Neural cell (in vitro differentiated cells): Measurements from ENCODE around the gene RRP15. TPM values are rescaled to one million over a fixed set of nuclear protein-coding genes. Genes with fewer than 3 reads are reported as not detected.
A peak's percentile ranks its signal among the peaks of the same experiment; 100 is the strongest.

Source experiments
- H2AFZ ChIP-seq: fragments of 200-600, 300-800 bp; sonication (generic), shearing (Covaris generic); 2 replicates; pipeline ENCODE4 v1.6.0; 2014; ENCODE audit warnings: low read depth, mild to moderate bottlenecking, antibody characterized with exemption, low read length, moderate library complexity
- H3F3A ChIP-seq: fragments of 200-600 bp; shearing (Covaris generic); 2 replicates; pipeline ENCODE4 v1.6.1; 2016; ENCODE audit warnings: mild to moderate bottlenecking, moderate library complexity, mixed read lengths, antibody characterized with exemption, low read length; ENCODE audit not compliant: insufficient read depth, poor library complexity, severe bottlenecking
- H3K27ac ChIP-seq: fragments of 200-600, 300-800 bp; sonication (generic), shearing (Covaris generic); 2 replicates; pipeline ENCODE4 v1.5.1; 2014; ENCODE audit warnings: mild to moderate bottlenecking, low read length, moderate library complexity
- H3K27me3 ChIP-seq: fragments of 300-800, 200-600 bp; sonication (generic), shearing (Covaris generic); 2 replicates; pipeline ENCODE4 v1.6.0; 2014; ENCODE audit warnings: mild to moderate bottlenecking, low read depth, low read length, moderate library complexity; ENCODE audit not compliant: insufficient read depth
- H3K36me3 ChIP-seq: fragments of 300-800, 200-600 bp; sonication (generic), shearing (Covaris generic); 2 replicates; pipeline ENCODE4 v1.5.1; 2014; ENCODE audit warnings: mild to moderate bottlenecking, antibody characterized with exemption, low read length, moderate library complexity; ENCODE audit not compliant: insufficient read depth
- H3K4me2 ChIP-seq: fragments of 300-800, 200-600 bp; sonication (generic), shearing (Covaris generic); 2 replicates; pipeline ENCODE4 v1.6.0; 2014; ENCODE audit warnings: mild to moderate bottlenecking, low read length
- H3K4me3 ChIP-seq: fragments of 300-800, 200-600 bp; sonication (generic), shearing (Covaris generic); 2 replicates; pipeline ENCODE4 v1.5.1; 2014; ENCODE audit warnings: mild to moderate bottlenecking, low read length, moderate library complexity
- H3K79me2 ChIP-seq: fragments of 200-600 bp; shearing (Covaris generic); replicated peaks from 2 replicates; pipeline ENCODE4 v1.6.0; 2014; ENCODE audit warnings: mild to moderate bottlenecking, low read length, moderate library complexity; ENCODE audit not compliant: insufficient read depth
- H3K9ac ChIP-seq: fragments of 300-800, 200-600 bp; sonication (generic), shearing (Covaris generic); 2 replicates; pipeline ENCODE4 v1.6.1; 2016; ENCODE audit warnings: mild to moderate bottlenecking, low read length, mixed read lengths
- H3K9me2 ChIP-seq: fragments of 200-600 bp; shearing (Covaris generic); 2 replicates; pipeline ENCODE4 v1.6.1; 2016; ENCODE audit warnings: mild to moderate bottlenecking, low read length, mixed read lengths; ENCODE audit not compliant: insufficient read depth
- H3K9me3 ChIP-seq: fragments of 200-600, 300-800 bp; sonication (generic), shearing (Covaris generic); 2 replicates; pipeline ENCODE4 v1.6.1; 2016; ENCODE audit warnings: mild to moderate bottlenecking, mixed run types, low read length, moderate library complexity, mixed read lengths
- H4K20me1 ChIP-seq: fragments of 200-600 bp; shearing (Covaris generic); 2 replicates; pipeline ENCODE4 v1.6.1; 2016; ENCODE audit warnings: mild to moderate bottlenecking, mixed run types; ENCODE audit not compliant: insufficient read depth
- CTCF ChIP-seq: fragments of 450-650 bp; IDR thresholded peaks from 2 replicates; pipeline ENCODE4 v1.5.1; 2014; ENCODE audit warnings: antibody characterized with exemption, mild to moderate bottlenecking, moderate library complexity; ENCODE audit not compliant: poor library complexity, severe bottlenecking
- EP300 ChIP-seq: fragments of 450-650 bp; conservative IDR thresholded peaks from 2 replicates; pipeline ENCODE4 v1.6.1; 2014; ENCODE audit warnings: antibody characterized with exemption, mild to moderate bottlenecking, moderate library complexity; ENCODE audit not compliant: poor library complexity, severe bottlenecking
- EZH2 ChIP-seq: fragments of 200-600, 300-800 bp; shearing (Covaris generic), sonication (generic); IDR thresholded peaks from 2 replicates; pipeline ENCODE4 v1.6.1; 2014; ENCODE audit warnings: antibody characterized with exemption, low read length, borderline replicate concordance, mild to moderate bottlenecking; ENCODE audit not compliant: insufficient read depth, poor library complexity, severe bottlenecking
- MXI1 ChIP-seq: fragments of 450-650 bp; conservative IDR thresholded peaks from 2 replicates; pipeline ENCODE4 v1.6.1; 2014; ENCODE audit warnings: antibody characterized with exemption, mild to moderate bottlenecking; ENCODE audit not compliant: poor library complexity, severe bottlenecking
- POLR2AphosphoS5 ChIP-seq: IDR thresholded peaks from 2 replicates; pipeline ENCODE4 v1.6.1; 2012
- RAD21 ChIP-seq: fragments of 450-650 bp; conservative IDR thresholded peaks from 2 replicates; pipeline ENCODE4 v1.6.1; 2014; ENCODE audit warnings: antibody characterized with exemption, mild to moderate bottlenecking, moderate library complexity
- SMC3 ChIP-seq: fragments of 450-650 bp; conservative IDR thresholded peaks from 2 replicates; pipeline ENCODE4 v1.6.1; 2014; ENCODE audit warnings: antibody characterized with exemption, mild to moderate bottlenecking, moderate library complexity; ENCODE audit not compliant: poor library complexity
- TAF1 ChIP-seq: IDR thresholded peaks from 2 replicates; pipeline ENCODE4 v1.6.1; 2012; ENCODE audit warnings: low read depth
- polyA plus RNA-seq: library from polyadenylated mRNA; depleted of rRNA; stranded (reverse); fragments of >200 nt; gene quantifications from 2 replicates; pipeline ENCODE4 v1.2.3, GENCODE V29; 2014
- TF ChIP-seq, protein P1 (sequence below): IDR thresholded peaks from 2 replicates; pipeline ENCODE4 v1.6.1; 2012; ENCODE audit warnings: borderline replicate concordance

RRP15 gene
- polyA plus RNA-seq, 1 donor from 2014 or later, result 5.4 TPM

DNA sequence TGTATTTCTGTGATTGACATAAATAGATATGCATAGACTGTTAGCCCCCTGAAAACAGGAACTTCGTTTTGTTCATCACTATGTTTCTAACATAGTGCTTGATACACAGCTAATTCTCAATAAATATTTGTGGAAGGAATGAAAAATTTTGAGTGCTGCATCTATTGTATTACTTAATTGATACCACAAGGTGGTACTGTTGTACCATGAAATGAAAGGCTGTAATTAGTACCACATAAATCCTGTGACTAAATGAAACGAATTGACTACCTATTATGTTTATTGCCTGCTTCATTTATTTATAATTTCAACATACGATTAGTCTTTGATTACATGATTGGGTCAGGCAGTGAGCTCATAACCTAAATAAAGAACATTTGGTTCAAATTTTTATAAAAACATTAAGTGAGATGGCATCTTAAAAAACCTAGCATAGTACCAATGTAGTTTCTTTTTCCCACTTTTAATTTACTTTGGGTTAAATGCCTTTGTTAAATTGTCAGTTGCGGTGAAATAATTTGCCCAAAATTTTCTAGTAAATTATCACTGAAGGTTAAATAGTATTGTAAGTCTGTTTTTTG is 45.0 kb downstream of the RRP15 start:
- no peaks in the 10 kb centered on the region for H3K79me2 ChIP-seq
- no peak for TF ChIP-seq EP300
- peak; percentile 95 for TF ChIP-seq RAD21
- peak; percentile 93 for TF ChIP-seq CTCF
- peak; percentile 95 for TF ChIP-seq SMC3
- TF ChIP-seq EZH2, result no peak
- TF ChIP-seq POLR2AphosphoS5, result no peak
- TF ChIP-seq TAF1, result no peak
- no peak for TF ChIP-seq MXI1
- TF ChIP-seq, protein P1, sequence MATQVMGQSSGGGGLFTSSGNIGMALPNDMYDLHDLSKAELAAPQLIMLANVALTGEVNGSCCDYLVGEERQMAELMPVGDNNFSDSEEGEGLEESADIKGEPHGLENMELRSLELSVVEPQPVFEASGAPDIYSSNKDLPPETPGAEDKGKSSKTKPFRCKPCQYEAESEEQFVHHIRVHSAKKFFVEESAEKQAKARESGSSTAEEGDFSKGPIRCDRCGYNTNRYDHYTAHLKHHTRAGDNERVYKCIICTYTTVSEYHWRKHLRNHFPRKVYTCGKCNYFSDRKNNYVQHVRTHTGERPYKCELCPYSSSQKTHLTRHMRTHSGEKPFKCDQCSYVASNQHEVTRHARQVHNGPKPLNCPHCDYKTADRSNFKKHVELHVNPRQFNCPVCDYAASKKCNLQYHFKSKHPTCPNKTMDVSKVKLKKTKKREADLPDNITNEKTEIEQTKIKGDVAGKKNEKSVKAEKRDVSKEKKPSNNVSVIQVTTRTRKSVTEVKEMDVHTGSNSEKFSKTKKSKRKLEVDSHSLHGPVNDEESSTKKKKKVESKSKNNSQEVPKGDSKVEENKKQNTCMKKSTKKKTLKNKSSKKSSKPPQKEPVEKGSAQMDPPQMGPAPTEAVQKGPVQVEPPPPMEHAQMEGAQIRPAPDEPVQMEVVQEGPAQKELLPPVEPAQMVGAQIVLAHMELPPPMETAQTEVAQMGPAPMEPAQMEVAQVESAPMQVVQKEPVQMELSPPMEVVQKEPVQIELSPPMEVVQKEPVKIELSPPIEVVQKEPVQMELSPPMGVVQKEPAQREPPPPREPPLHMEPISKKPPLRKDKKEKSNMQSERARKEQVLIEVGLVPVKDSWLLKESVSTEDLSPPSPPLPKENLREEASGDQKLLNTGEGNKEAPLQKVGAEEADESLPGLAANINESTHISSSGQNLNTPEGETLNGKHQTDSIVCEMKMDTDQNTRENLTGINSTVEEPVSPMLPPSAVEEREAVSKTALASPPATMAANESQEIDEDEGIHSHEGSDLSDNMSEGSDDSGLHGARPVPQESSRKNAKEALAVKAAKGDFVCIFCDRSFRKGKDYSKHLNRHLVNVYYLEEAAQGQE, result no peak
- no peak overlapping the region for H3K27ac ChIP-seq
- H3K4me2 ChIP-seq, result no peak overlapping the region
- H3K9me2 ChIP-seq, result no peaks in the 10 kb centered on the region
- H2AFZ ChIP-seq, result no peak overlapping the region
- H3K9me3 ChIP-seq, result no peaks in the 10 kb centered on the region
- H4K20me1 ChIP-seq, result no peaks in the 10 kb centered on the region
- no peak overlapping the region for H3K4me3 ChIP-seq
- H3F3A ChIP-seq, result no peaks in the 10 kb centered on the region
- H3K36me3 ChIP-seq, result no peaks in the 10 kb centered on the region
- H3K27me3 ChIP-seq, result no peaks in the 10 kb centered on the region
- no peak overlapping the region for H3K9ac ChIP-seq

GRCh38 chr1:218332416-218332815 is 47.3 kb downstream of the RRP15 start:
- Histone ChIP-seq H3K9ac (no peak overlapping the region), H3K4me2 (no peak overlapping the region), H3K9me3 (no peaks in the 10 kb centered on the region), H3K27me3 (no peaks in the 10 kb centered on the region), H4K20me1 (no peaks in the 10 kb centered on the region), H3K4me3 (no peak overlapping the region), H3F3A (no peaks in the 10 kb centered on the region), H3K27ac (no peak overlapping the region), H3K79me2 (no peaks in the 10 kb centered on the region), H2AFZ (no peak overlapping the region), H3K9me2 (no peaks in the 10 kb centered on the region), H3K36me3 (no peaks in the 10 kb centered on the region)
- no peak for TF ChIP-seq MXI1
- TF ChIP-seq CTCF, result no peak
- no peak for TF ChIP-seq TAF1
- TF ChIP-seq SMC3, result no peak
- no peak for TF ChIP-seq EP300
- TF ChIP-seq, protein P1, result no peak
- no peak for TF ChIP-seq RAD21
- no peak for TF ChIP-seq EZH2
- TF ChIP-seq POLR2AphosphoS5, result no peak
